A549 (cell line): ENCODE data around the gene ADORA1. TPM values are rescaled to one million over a fixed set of nuclear protein-coding genes. Genes with fewer than 3 reads are reported as not detected.

Experiments
- polyA plus RNA-seq, 4 experiments: library from polyadenylated mRNA; depleted of rRNA in 3 of 4; stranded (reverse); fragments of >200 nt; fragmentation: RNase III in 1 of 4; extraction: RNeasy Plus Mini Kit Qiagen cat#74134 plus additional on column Dnase treatment in 1 of 4; gene quantifications; 2 replicates in 3 of 4; 3 replicates in 1 of 4; pipeline ENCODE4 v1.2.3, GENCODE V29; 2011 to 2017

Gene ADORA1
- polyA plus RNA-seq, 2 of the 4 experiments (the other 2 are of a cell fraction) = 0.48 to 2.4 TPM

Other genes with a start within 250 kb of the ADORA1 start
- 22.1 and 23.8 TPM in 2 replicates for gene RABIF, start 238.6 kb upstream of the ADORA1 start, polyA plus RNA-seq (2011; rRNA removed)
- 16.0 to 16.8 TPM (median 16.4 TPM) in 3 replicates for gene RABIF, start 238.6 kb upstream of the ADORA1 start, polyA plus RNA-seq (2017; fragmentation: RNase III; extraction: RNeasy Plus Mini Kit Qiagen cat#74134 plus additional on column Dnase treatment)
- gene KLHL12, start 200.5 kb upstream of the ADORA1 start, polyA plus RNA-seq (2011; rRNA removed) = 59.4 and 60.3 TPM in 2 replicates
- gene KLHL12, start 200.5 kb upstream of the ADORA1 start, polyA plus RNA-seq (2017; fragmentation: RNase III; extraction: RNeasy Plus Mini Kit Qiagen cat#74134 plus additional on column Dnase treatment) = 18.2 to 19.9 TPM (median 19.4 TPM) in 3 replicates
- gene ADIPOR1, start 169.4 kb upstream of the ADORA1 start, polyA plus RNA-seq (2011; rRNA removed) = 131 and 149 TPM in 2 replicates
- gene ADIPOR1, start 169.4 kb upstream of the ADORA1 start, polyA plus RNA-seq (2017; fragmentation: RNase III; extraction: RNeasy Plus Mini Kit Qiagen cat#74134 plus additional on column Dnase treatment) = 51.4 to 56.4 TPM (median 55.2 TPM) in 3 replicates
- gene CYB5R1, start 160.5 kb upstream of the ADORA1 start, polyA plus RNA-seq (2011; rRNA removed) = 15.9 and 19.0 TPM in 2 replicates
- gene CYB5R1, start 160.5 kb upstream of the ADORA1 start, polyA plus RNA-seq (2017; fragmentation: RNase III; extraction: RNeasy Plus Mini Kit Qiagen cat#74134 plus additional on column Dnase treatment) = 16.5 to 19.3 TPM (median 19.3 TPM) in 3 replicates
- gene TMEM183A, start 120.4 kb upstream of the ADORA1 start, polyA plus RNA-seq (2011; rRNA removed) = 114 and 123 TPM in 2 replicates
- 46.3 to 49.4 TPM (median 48.4 TPM) in 3 replicates for gene TMEM183A, start 120.4 kb upstream of the ADORA1 start, polyA plus RNA-seq (2017; fragmentation: RNase III; extraction: RNeasy Plus Mini Kit Qiagen cat#74134 plus additional on column Dnase treatment)
- gene PPFIA4, start 101.2 kb upstream of the ADORA1 start, polyA plus RNA-seq (2011; rRNA removed) = 0.47 and 1.0 TPM in 2 replicates
- 0.33 to 0.63 TPM (median 0.44 TPM) in 3 replicates for gene PPFIA4, start 101.2 kb upstream of the ADORA1 start, polyA plus RNA-seq (2017; fragmentation: RNase III; extraction: RNeasy Plus Mini Kit Qiagen cat#74134 plus additional on column Dnase treatment)
- not detected in 2 replicates for gene MYOG, start 41.7 kb upstream of the ADORA1 start, polyA plus RNA-seq (2011; rRNA removed)
- not detected in 3 replicates for gene MYOG, start 41.7 kb upstream of the ADORA1 start, polyA plus RNA-seq (2017; fragmentation: RNase III; extraction: RNeasy Plus Mini Kit Qiagen cat#74134 plus additional on column Dnase treatment)
- gene MYBPH, start 48.1 kb downstream of the ADORA1 start, polyA plus RNA-seq (2011; rRNA removed) = not detected in 2 replicates
- gene MYBPH, start 48.1 kb downstream of the ADORA1 start, polyA plus RNA-seq (2017; fragmentation: RNase III; extraction: RNeasy Plus Mini Kit Qiagen cat#74134 plus additional on column Dnase treatment) = not detected in 3 replicates
- gene CHI3L1, start 59.0 kb downstream of the ADORA1 start, polyA plus RNA-seq (2011; rRNA removed) = not detected in 2 replicates
- gene CHI3L1, start 59.0 kb downstream of the ADORA1 start, polyA plus RNA-seq (2017; fragmentation: RNase III; extraction: RNeasy Plus Mini Kit Qiagen cat#74134 plus additional on column Dnase treatment) = 0.04 TPM in 1 of 3 replicates, not detected in the others
- gene CHIT1, start 101.9 kb downstream of the ADORA1 start, polyA plus RNA-seq (2011; rRNA removed) = not detected in 2 replicates
- gene CHIT1, start 101.9 kb downstream of the ADORA1 start, polyA plus RNA-seq (2017; fragmentation: RNase III; extraction: RNeasy Plus Mini Kit Qiagen cat#74134 plus additional on column Dnase treatment) = not detected in 3 replicates
- 16.0 and 16.4 TPM in 2 replicates for gene BTG2, start 177.8 kb downstream of the ADORA1 start, polyA plus RNA-seq (2011; rRNA removed)
- 7.2 to 9.2 TPM (median 8.0 TPM) in 3 replicates for gene BTG2, start 177.8 kb downstream of the ADORA1 start, polyA plus RNA-seq (2017; fragmentation: RNase III; extraction: RNeasy Plus Mini Kit Qiagen cat#74134 plus additional on column Dnase treatment)
- 0.03 and 0.04 TPM in 2 replicates for gene FMOD, start 223.4 kb downstream of the ADORA1 start, polyA plus RNA-seq (2011; rRNA removed)
- not detected in 3 replicates for gene FMOD, start 223.4 kb downstream of the ADORA1 start, polyA plus RNA-seq (2017; fragmentation: RNase III; extraction: RNeasy Plus Mini Kit Qiagen cat#74134 plus additional on column Dnase treatment)